GM19239 (cell line): ENCODE data around the gene ATP5MG.

ENCODE experiments used
- DNase-seq: peaks from one replicate; pipeline ENCODE4 v3.0.0; 2011; ENCODE audit warnings: low spot score; ENCODE audit not compliant: insufficient read length
- FAIRE-seq: peaks from 2 replicates; lab custom pipeline; 2011; peaks lifted over from hg19 to GRCh38; lab: Jason Lieb, UNC

ATP5MG gene, protein sequence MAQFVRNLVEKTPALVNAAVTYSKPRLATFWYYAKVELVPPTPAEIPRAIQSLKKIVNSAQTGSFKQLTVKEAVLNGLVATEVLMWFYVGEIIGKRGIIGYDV

DNA sequence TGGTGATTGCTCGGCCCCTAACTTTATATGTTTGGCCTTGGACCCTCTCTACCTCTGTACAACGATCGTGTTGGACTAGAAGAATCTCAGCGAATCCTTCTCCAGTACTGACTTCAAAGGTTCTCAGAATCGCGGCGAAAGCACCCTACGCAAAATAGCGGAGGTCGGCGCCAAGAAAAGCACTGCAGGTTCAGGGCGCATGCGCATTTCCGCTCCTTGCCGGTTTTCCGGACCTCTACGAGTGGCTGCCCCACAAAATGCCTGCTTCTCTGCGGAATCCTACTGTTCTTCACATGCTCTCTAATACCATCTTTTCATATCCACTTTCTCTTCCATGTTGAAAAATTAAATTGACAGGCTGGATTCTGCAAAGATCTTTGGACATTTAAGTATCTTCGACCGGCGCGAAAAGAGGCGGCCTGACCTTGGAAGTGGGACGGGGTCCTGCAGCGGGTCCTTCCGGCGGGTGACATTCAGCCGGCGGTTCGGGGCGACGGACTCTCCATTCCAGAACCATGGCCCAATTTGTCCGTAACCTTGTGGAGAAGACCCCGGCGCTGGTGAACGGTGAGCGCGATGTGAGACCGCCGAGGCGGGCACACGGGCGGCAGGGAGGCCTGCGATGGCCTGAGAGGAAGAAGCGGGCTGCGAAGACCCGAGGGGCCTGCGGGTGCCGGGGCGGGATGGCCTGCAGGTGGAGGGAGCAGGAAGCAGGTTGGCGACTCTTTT is at the start of gene ATP5MG:
TSS of gene ATP5MG (plus strand) at position 456 of the 729 bp plus-strand sequence. CDS start at position 516, 60 bp downstream.
- peak; percentile 60 for DNase-seq
- FAIRE-seq, result peak; percentile 98

DNA sequence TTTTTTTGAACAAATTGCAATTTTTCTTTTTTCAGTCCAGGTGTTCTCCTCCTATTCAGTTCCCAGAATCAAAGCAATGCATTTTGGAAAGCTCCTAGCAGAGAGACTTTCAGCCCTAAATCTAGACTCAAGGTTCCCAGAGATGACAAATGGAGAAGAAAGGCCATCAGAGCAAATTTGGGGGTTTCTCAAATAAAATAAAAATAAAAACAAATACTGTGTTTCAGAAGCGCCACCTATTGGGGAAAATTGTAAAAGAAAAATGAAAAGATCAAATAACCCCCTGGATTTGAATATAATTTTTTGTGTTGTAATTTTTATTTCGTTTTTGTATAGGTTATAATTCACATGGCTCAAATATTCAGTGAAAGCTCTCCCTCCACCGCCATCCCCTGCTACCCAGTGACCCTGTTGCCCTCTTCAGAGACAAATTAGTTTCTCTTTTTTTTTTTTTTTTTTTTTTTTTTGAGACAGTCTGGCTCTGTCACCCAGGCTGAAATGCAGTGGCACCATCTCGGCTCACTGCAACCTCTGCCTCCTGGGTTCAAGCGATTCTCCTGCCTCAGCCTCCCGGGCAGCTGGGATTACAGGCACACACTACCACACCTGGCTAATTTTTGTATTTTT is 48.2 kb upstream of the ATP5MG start:
- FAIRE-seq (peak; percentile 64), DNase-seq (no peak)

DNA sequence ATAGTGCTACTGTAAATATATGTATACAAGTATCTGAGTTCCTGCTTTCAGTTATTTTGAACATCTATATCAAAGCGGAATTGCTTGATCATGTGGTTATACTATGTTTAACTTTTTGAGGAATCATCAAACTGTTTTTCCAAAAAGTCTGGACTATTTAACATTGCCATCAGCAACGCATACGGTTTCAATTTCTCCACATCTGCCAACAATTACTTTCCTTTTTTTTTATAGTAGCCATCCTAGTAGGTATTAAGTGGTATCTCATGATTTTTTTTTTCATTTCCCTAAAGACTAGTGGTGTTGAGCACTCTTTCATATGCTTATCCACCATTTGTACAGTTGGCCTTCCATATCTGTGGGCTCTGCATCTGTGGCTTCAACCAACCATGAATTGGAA is 43.3 kb upstream of the ATP5MG start:
- DNase-seq (no peak), FAIRE-seq (no peak)

DNA sequence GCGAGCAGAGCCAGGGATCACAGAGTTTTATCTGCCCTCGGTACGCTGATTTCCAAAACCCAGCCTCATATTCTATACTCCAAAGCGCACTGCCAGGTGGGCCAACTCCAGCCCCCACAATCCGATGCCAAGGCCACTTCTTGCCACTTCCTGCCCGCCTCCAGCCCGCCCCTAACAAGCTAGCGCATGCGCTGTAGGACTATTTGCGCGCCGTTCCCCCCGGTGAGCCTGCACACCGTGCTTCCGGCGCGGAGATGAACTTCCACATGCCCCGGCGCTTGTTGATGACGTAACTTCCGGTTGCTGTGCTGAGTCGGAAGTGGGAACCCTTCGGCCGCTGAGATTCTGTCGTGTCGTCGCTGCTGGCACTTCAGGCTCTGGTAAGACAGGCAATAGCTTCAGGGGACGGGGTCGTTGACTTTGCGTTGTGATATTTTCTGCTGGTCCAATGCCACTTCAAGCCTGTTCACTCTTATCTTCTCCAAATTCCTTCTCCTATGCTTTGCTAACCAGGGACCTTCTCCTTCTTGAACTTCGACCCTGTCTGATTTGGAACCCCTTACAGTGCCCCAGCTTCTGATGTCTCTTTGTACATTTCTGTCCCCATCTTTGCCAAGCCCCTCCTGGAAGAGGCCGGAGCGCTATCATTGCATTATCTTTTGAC is 42.0 kb upstream of the ATP5MG start, which contains the start of gene UBE4A:
TSS of gene UBE4A (plus strand) at position 306 of the 664 bp plus-strand sequence. CDS start 5,481 bp downstream, outside the sequence.
- DNase-seq (peak; percentile 75), FAIRE-seq (peak; percentile 99)

DNA sequence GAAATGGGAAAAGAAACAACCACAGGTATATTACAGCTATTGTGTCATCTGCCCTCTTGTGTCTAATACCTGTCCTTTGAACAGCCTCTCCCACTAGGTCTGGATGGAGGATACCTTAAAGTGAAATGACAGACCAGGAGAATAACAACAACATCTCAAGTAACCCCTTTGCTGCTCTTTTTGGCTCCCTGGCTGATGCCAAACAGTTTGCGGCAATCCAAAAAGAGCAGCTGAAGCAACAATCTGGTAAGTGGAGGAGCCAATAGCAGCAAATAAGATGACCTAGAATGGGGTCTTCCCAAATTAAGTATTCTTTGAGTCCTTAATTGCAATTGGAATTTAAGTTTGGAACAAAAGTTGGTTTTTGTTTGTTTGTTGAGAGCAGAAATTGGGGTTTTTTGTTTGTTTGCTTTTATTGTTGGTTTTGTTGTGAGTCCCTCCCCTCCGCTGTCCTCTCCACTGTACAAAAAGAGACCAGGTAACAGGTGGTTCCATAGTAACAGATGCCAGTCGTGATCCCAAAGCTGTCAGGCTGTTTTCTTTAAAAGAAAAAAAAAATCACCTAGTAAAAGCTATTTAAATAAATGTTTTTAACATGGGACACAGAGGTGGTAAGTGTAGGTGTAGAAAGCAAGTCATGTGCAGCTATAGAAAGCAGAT is 36.3 kb upstream of the ATP5MG start:
- FAIRE-seq (no peak), DNase-seq (no peak)

DNA sequence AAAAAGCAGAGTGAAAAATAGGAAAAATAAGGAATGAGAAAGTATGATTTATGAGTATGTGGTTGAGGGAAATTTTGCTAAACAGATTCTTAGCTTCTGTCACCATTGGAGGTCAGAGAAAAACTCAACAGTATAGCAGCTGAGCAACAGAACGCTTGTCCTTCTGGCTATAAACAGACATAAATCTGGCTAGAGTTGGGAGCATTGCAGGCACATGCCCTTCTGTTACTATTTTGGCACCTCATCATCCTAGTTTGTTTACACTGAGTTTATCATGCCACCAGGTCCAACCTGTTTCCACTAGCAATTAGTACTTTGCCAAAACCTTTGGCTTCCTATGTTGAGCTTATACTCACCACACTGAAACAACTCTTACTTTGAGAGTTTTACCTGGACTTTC is 35.1 kb upstream of the ATP5MG start:
- no peak for FAIRE-seq
- DNase-seq, result no peak

DNA sequence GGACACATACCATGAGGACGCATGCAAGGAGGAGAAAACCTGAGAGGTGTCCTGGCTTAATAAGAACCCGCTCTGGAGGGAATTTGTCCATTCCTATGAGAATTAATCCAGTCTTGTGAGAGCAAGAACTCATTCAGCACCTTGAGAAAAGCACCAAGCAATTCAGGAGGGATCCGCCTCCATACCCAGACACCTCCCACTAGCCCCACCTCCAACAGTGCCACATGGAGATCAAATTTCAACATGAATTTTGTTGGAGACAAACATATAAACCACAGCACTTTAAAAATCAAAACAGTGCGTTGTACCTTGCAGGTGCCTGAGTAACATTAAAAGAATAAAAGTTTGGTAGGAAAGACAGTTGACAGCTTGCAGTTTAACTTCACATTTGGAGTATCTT is 30.6 kb upstream of the ATP5MG start:
- no peak for FAIRE-seq
- no peak for DNase-seq

DNA sequence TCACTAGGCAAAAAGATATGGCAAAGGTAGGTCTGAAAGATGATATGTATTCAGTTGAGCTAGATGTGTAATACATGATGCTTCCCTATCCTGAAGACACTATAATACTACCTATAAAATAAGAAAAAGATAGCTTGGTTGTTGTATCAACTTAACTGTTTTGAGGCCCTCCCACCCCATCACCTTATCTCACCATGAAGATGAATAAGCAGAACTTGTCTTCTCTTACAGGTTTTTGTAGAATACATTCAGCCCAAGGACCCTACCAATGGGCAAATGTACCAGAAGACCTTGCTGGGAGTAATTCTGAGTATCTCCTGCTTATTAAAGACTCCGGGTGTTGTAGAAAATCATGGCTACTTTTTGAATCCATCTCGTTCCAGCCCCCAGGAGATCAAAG is 28.1 kb upstream of the ATP5MG start:
- FAIRE-seq, result no peak
- DNase-seq, result no peak

DNA sequence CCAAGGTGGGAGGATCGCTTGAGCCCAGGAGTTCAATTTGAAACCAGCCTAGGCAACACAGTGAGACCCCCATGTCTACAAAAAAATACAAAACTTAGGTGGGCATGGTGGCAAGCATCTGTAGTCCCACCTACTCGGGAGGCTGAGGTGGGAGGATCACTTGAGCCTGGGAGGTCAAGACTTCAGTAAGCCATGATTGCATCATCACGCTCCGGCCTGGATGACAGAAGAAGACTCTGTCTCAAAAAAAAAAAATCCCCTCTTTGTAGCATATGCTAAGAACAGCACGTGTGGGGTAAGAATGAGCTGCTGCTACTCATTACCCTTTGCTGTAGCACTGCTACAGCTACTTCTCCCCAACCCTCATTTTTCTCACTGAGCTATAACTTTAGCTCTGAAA is 27.5 kb upstream of the ATP5MG start:
- FAIRE-seq (no peak), DNase-seq (no peak)

DNA sequence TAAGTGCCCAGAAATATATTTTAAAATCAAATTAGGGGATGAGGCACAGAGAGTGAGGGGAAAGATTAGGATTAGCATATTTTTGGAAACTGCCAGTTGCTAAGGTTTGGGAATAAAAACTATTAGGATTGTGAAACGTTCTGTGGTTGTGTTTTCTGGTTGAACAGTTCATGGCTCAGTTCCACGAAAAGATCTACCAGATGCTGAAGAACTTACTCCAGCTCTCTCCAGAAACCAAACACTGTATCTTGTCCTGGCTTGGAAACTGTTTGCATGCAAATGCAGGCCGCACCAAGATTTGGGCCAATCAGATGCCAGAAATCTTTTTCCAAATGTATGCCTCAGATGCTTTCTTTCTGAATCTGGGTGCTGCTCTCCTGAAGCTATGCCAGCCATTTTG is 26.7 kb upstream of the ATP5MG start:
- DNase-seq (no peak), FAIRE-seq (no peak)

DNA sequence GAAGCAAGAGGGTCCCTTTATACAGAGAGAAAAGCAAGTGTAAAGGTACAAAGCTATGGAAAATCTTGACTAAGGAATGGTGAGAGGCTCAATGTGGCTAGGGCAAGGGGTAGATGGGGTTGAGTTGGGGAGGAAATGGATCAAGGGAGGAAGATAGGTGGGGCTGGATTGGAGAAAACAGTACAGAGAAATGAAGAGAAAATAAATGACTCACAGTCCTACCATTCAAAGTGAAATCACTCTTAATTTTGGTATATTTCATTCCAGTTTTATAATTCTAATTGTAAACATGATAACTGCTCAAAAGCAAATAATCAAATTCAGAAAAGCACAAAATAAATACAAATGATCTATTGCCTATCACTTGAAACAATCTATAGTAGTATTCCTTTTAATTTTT is 25.4 kb upstream of the ATP5MG start:
- DNase-seq (no peak), FAIRE-seq (no peak)

DNA sequence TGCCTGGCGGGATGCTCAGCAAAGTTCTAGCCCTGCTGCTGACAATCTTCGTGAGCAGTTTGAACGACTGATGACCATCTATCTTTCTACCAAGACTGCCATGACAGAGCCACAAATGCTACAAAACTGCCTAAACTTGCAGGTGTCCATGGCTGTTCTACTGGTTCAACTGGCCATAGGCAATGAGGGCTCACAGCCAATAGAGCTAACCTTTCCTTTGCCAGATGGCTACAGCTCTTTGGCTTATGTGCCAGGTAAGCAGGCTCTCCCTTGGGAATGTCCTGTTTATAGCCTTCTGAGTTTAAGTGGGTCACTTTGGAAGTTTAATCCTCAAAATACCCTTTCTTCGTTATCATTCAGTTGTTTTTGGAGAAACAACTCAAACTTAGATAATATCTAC is 21.9 kb upstream of the ATP5MG start:
- DNase-seq (no peak), FAIRE-seq (no peak)

DNA sequence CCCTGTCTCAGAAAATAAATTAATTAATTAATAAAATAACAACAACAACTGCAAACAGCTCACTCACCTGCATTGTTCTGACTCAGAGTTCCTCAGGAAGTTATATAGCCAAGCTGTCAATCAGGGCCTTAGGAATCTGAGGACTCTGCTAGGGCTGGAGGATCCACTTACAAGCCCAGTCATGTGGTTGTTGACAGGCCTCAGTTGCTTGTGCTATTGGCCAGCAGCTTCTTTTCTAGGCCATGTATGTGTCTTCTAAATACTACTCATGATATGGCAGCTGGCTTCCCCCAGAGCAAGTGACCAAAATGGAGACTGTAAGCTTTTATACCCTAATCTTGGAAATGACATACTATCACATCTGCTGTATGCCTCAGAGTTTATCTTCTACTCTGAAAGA is 20.8 kb upstream of the ATP5MG start:
- FAIRE-seq (no peak), DNase-seq (no peak)

DNA sequence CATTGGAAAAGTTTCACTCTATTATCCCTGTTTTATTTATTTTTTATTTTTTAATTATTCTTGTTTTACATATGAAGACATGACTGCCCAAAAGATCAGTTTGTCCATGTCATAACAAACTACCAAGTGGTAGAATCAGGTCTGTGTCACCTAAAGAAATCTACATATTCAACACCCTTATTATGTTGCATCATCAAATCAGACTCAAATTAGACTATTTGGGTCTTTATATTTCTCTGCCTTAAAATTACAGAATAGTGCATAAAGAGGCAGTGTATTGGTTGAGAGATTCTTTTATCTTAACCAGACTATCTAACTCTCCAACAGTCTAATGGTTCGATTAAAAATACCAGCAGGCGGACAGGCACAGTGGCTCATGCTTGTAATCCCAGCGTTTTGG is 18.5 kb upstream of the ATP5MG start:
- DNase-seq (no peak), FAIRE-seq (no peak)

DNA sequence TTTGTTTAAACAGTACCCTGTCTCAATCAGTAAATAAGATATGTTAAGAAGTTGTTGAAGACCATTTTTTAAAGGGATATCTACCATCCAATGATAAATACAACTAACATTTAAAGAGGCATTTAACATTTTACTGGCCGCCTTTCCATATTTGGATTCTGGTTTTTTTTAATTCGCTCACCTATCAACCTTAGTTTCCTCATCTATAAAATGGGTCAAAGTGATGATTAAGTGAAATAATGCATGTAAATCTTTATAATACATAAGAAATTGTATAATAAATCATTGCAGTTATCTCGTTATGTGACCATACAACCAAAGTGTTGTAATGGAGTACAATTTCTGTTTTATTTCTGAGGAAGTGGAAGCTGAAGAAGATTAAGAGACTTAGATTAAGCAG is 17.7 kb upstream of the ATP5MG start:
- no peak for FAIRE-seq

DNA sequence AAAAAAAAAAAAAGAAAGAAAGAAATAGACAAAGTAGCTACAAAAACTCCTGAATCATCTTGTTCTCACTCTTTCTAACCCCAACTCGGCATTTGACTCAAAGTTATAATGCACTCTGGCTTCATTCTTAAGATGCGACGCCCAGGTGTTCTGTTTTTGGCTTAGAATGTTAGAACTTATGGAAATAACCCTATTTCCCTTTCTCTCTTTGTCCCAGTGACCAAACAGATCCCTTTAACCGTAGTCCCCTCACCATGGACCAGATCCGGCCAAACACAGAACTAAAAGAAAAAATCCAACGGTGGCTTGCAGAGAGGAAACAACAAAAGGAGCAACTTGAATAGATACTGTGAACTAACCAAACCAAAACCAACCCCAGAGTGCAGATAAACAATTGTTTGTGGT is 5.3 kb upstream of the ATP5MG start:
- no peak for FAIRE-seq
- DNase-seq, result no peak

More for the DNA sequence above, 17.7 kb upstream of the ATP5MG start:
- DNase-seq, result no peak

DNA sequence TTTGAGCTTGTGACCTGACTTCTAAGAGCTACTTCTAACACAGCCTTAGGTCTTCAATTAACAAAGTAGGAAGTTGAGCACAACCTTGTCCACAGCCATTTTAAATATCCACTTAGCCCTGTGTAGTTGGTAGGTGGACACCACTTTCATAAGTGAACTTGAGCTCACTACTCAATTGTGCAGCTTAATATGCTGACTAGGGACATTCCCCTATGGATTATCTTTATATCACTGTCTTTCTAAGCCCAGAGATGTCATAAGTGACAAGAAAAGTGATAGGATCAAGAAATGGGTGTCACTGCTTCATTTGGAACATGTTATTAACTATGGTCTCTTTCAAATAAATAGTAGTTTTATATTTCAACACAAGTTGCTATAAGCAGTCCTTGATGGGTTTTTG is 4.0 kb upstream of the ATP5MG start:
- DNase-seq (no peak), FAIRE-seq (no peak)

DNA sequence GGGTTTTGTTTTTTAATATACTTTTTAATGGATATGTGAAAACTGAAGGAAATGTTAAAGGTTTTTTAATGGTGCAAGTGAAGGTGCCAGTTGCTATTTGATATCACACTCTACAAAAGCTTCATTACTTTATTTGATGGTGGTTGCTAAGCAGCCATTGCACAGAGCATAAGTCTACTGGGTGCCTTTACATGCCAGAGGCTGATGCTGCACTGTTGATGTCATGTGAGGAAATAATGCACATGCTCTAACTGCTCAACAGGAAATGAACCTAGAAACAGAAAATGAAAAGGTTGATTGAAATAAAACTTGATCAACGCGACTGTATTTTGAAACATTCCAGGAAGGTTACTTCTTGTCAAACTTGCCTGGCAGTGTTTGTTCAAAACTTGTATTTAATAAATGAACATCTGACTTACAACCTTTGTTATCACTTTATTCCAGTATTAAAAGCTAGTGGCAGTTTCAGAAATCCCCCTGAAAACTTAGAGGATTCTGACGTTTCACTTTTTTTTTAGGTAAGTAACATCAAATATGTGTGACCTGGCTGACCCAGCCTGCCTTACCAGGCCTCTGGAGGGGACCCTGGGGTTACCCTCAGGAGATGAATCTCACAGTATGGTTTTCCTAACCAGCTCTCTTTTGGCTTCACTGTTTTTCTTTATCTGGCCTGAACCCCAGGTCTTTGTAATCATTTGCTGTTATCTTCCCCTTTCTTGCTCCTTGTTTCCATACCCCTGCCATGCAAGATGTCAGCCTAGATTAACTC is 2.4 kb upstream of the ATP5MG start:
- DNase-seq, result peak; percentile 9
- peak; percentile 54 for FAIRE-seq

DNA sequence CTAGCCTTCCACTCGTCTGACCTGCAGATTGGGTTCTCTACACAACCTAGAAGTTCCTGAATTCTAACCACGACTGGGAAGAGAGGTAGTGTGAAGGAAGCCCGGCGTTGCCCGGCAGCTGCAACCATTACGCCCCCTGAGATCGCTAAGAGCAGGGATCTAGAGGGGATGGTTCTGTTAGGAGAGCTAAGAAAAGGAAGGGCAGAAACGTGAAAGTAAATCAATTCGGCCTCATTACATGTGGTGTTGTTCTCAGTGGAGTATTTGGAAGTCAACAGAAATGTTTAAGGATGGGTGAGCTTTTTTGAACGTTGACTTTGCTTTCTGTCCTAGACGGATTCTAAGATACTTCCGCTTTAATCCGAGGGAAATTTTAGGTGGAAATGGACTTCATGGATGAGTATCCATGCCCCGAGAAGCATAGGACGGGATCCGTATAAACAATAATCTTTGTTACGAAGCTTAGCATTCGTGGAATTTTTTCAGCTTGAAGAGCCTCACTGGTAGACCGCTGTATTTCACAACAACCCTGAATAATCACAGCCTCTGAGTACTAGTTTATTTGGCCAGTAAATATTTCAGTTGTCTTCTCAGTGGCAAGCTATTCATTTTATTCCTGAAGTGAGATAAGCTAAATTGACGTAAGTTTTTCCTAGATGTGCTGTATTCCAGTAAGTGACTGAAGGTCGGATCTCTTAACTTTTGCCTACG is 629 bp downstream of the ATP5MG start:
- FAIRE-seq (no peak), DNase-seq (no peak)
